Measurements from ENCODE around the gene SMYD3.

Gene SMYD3

GRCh38 chr1:246506674-246507481 is at the start of gene SMYD3:
Gene SMYD3 (minus strand): TSS chr1:246507279.
- peak; percentile 47 for DNase-seq (ENCODE audit: low read depth in 2 of 2)

GRCh38 chr1:246554201-246554600 is 47.1 kb upstream of the SMYD3 start:
- DNase-seq (ENCODE audit: low read depth in 2 of 2) = no peak

- no peak for DNase-seq (ENCODE audit: low read depth in 2 of 2)
These were observed 45.0 kb upstream of the SMYD3 start for GRCh38 chr1:246552110-246552509.

- DNase-seq (ENCODE audit: low read depth in 2 of 2) = no peak
These were observed 43.3 kb upstream of the SMYD3 start for GRCh38 chr1:246550402-246550801.

GRCh38 chr1:246549665-246550064 is 42.6 kb upstream of the SMYD3 start:
- no peak for DNase-seq (ENCODE audit: low read depth in 2 of 2)

- DNase-seq (ENCODE audit: low read depth in 2 of 2) = no peak
These were observed 36.9 kb upstream of the SMYD3 start for GRCh38 chr1:246544001-246544400.

GRCh38 chr1:246540738-246541491 is 33.8 kb upstream of the SMYD3 start:
- no peak for DNase-seq (ENCODE audit: low read depth in 2 of 2)

GRCh38 chr1:246537887-246538286 is 30.8 kb upstream of the SMYD3 start:
- no peak for DNase-seq (ENCODE audit: low read depth in 2 of 2)

- DNase-seq (ENCODE audit: low read depth in 2 of 2) = no peak
These were observed 30.4 kb upstream of the SMYD3 start for GRCh38 chr1:246537441-246537840.

GRCh38 chr1:246534114-246534513 is 27.0 kb upstream of the SMYD3 start:
- DNase-seq (ENCODE audit: low read depth in 2 of 2) = no peak

GRCh38 chr1:246533371-246533905 is 26.4 kb upstream of the SMYD3 start:
- no peak for DNase-seq (ENCODE audit: low read depth in 2 of 2)

GRCh38 chr1:246532519-246532918 is 25.4 kb upstream of the SMYD3 start:
- no peak for DNase-seq (ENCODE audit: low read depth in 2 of 2)

GRCh38 chr1:246530482-246530881 is 23.4 kb upstream of the SMYD3 start:
- DNase-seq (ENCODE audit: low read depth in 2 of 2) = no peak

GRCh38 chr1:246528933-246529731 is 22.1 kb upstream of the SMYD3 start:
- DNase-seq (ENCODE audit: low read depth in 2 of 2) = no peak

GRCh38 chr1:246527402-246528088 is 20.5 kb upstream of the SMYD3 start:
- DNase-seq (ENCODE audit: low read depth in 2 of 2) = no peak

- DNase-seq (ENCODE audit: low read depth in 2 of 2) = no peak
These were observed 19.8 kb upstream of the SMYD3 start for GRCh38 chr1:246526915-246527314.

GRCh38 chr1:246526380-246526779 is 19.3 kb upstream of the SMYD3 start:
- DNase-seq (ENCODE audit: low read depth in 2 of 2) = no peak

- DNase-seq (ENCODE audit: low read depth in 2 of 2) = no peak
These were observed 12.4 kb upstream of the SMYD3 start for GRCh38 chr1:246519514-246519913.

- DNase-seq (ENCODE audit: low read depth in 2 of 2) = no peak
These were observed 11.6 kb upstream of the SMYD3 start for GRCh38 chr1:246518456-246519205.

- no peak for DNase-seq (ENCODE audit: low read depth in 2 of 2)
These were observed 10.3 kb upstream of the SMYD3 start for GRCh38 chr1:246517391-246517790.

- DNase-seq (ENCODE audit: low read depth in 2 of 2) = no peak
These were observed 9.0 kb upstream of the SMYD3 start for GRCh38 chr1:246516126-246516525.
